Measurements from ENCODE around the gene PORCN.
"Not testable (repeated sequence)": the region's sequence is repeated elsewhere in the genome, so short reads cannot be mapped to it uniquely, and the experiment has no call there.

PORCN gene

GRCh38 chrX:48514126-48514806 is 5.5 kb downstream of the PORCN start:
- DNase-seq: no peak

GRCh38 chrX:48514868-48515460 is 6.2 kb downstream of the PORCN start:
- no peak for DNase-seq

DNA sequence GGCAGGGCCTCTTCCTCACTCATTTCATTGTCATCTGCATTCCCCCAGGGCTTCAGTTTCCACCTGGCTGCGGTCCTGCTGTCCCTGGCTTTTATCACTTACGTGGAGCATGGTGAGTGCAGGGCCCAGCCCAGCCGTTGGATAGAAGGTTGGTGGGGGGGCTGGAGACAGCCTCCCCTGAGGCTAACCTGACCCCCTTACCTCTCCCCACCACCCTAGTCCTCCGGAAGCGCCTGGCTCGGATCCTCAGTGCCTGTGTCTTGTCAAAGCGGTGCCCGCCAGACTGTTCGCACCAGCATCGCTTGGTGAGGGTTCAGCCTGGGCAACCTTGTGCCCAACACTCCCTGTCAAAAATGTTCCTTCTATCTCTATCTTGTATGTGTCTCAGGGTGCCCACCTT is 7.0 kb downstream of the PORCN start:
- DNase-seq: no peak

GRCh38 chrX:48516285-48516684 is 7.5 kb downstream of the PORCN start:
- DNase-seq: no peak

- no peak for DNase-seq
These were observed 8.2 kb downstream of the PORCN start for GRCh38 chrX:48516987-48517386.

GRCh38 chrX:48519481-48519880 is 10.7 kb downstream of the PORCN start:
- DNase-seq: not testable (repeated sequence)

GRCh38 chrX:48520455-48520854 is 11.7 kb downstream of the PORCN start:
- no peak for DNase-seq

GRCh38 chrX:48520976-48521352 is 12.2 kb downstream of the PORCN start:
- no peak for DNase-seq

DNA sequence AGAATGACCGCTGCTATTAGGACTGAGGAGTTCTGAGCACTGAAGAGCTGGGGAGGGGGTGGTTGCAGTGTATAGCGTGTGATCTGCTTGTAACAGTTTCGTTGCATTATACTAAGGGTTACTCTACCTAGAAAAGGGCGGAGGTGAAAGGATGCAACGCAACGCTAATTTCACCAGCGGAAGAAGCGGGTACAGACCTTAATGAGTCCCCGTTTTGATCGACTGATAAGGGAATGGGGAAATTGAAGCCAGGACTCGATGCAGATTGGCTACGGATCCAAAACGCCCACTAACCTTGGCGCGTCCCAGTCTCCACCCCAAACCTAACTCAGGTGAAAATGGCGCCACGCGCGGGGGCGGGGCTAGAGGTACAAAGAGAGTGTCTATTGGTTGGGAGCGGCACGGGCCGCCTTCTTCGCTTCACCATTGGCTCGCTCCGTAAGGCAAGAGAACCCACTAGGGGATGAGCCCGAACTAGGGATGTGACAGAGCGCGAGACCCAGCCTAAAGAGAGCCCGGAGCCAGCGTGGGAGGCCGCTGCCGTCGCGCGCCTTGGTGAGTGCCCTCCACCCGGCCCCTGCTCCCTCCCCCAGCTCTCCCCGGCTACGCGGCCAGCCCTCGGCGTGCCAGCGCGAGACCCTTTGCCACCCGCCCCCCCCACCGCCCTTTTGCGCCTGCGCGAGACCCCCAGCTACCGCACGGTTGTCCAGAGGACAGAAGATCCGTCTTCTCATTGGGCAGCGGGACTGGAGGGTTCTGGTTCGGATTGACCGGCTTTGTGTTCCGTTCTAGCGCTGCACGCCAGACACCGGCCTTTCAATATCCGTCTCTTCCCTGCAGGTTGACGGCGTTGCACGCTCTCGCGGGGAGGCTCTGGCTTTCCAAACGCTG is 12.8 kb downstream of the PORCN start, which contains the start of gene EBP:
TSS of gene EBP (plus strand) at position 456 of the 891 bp plus-strand sequence. CDS start 1,964 bp downstream, outside the sequence.
- DNase-seq: peak; percentile 84

- no peak for DNase-seq
These were observed 13.5 kb downstream of the PORCN start for GRCh38 chrX:48522291-48522690.

GRCh38 chrX:48523682-48524081 is 14.9 kb downstream of the PORCN start:
- DNase-seq: no peak

DNA sequence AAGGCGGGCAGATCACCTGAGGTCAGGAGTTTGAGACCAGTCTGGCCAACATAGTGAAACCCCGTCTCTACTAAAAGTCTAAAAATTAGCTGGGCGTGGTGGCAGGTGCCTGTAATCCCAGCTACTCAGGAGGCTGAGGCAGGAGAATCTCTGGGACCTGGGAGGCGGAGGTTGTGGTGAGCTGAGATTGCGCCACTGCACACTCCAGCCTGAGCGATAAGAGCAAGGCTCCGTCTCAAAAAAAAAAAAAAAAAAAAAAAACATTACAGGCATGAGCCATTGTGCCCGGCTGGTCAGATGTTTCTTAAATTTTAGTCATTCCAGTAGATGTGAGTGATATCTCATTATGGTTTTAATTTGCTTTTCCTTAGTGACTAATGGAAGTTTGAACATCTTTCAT is 17.1 kb downstream of the PORCN start:
- not testable (repeated sequence) for DNase-seq

- DNase-seq: no peak
These were observed 21.9 kb downstream of the PORCN start for GRCh38 chrX:48530736-48531135.

GRCh38 chrX:48531358-48531959 is 22.7 kb downstream of the PORCN start:
- peak; percentile 54 for DNase-seq

GRCh38 chrX:48532161-48532560 is 23.4 kb downstream of the PORCN start:
- peak; percentile 19 for DNase-seq

DNA sequence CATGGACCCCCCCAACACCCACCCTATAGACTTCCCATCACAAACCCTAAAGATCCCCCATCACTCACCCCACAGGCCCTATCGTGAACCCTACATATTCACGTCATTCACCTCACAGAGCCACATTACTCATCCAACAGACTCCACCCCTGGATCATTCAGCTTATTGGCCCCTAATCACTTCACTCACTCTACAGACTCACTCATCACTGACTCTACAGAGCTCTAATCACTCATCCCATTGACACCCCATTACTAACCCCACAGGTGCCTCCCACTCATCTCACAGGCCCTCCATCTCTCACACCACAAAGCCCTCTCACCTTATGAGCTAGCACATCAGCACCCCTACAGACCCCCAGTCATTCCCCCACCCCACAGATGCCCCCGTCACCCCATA is 24.4 kb downstream of the PORCN start:
- no peak for DNase-seq

DNA sequence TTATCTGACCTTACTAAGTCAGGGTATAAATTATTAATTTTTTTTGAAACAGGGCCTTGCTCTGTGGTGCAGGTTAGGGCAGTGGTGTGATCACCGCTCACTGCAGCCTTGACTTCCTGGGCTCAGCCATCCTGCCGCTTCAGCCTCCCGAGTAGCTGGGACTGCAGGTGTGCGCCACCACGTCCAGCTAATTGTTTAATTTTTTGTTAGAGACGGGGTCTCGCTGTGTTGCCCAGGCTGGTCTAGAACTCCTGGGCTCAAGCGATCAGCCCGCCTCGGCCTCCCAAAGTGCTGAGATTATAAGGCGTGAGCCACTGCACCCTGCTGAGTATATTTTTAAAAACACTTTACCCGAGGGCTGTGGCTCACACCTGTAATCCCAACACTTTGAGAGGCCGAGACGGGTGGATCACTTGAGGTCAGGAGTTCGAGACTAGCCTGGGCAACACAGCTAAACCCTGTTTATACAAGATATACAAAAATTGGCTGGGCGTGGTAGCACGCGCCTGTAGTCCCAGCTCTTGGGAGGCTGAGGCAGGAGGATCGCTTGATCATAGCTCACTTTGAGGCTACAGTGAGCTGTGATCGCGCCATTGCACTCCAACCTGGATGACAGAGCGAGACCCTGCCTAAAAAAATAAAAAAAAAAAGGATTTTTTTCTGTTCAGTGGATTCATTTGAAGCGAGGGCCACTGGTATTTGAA is 30.0 kb downstream of the PORCN start:
- DNase-seq: no peak

DNA sequence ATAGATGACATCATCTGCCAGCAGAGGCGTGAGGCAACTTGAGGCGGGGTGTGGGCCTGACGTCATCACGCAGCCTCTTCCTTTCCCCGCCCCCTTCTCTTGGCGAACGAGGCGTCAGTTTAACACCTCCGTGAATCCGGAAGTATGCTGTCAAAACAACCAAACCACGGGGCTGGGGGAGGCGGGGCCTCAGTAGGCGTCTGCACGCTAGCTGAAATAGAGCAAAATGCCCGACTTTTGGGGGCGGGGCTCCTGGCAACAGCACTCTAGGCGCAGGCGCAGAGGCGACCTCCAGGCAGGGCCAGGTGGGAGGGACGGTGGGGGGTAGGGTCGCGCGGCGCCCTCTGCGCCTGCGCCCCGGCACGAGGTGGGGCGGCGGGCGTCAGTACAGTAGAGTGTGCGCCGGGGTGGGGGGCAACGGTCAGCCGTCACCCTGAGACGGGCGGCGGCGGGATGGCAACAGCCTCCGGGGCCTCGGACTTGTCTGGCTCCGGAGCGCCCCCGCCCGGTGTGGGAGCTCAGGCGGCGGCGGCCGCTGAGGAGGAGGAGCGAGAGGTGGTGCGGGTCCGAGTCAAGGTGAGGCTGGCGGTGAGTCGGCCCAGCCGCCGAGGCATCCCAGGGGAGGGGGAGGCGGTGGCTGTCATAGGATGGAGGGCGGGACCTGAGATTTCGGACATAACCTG is 30.7 kb downstream of the PORCN start, which contains the start of gene TBC1D25:
TSS of gene TBC1D25 (plus strand) at position 370 of the 683 bp plus-strand sequence. CDS start at position 454, 84 bp downstream.
- DNase-seq: peak; percentile 97

DNA sequence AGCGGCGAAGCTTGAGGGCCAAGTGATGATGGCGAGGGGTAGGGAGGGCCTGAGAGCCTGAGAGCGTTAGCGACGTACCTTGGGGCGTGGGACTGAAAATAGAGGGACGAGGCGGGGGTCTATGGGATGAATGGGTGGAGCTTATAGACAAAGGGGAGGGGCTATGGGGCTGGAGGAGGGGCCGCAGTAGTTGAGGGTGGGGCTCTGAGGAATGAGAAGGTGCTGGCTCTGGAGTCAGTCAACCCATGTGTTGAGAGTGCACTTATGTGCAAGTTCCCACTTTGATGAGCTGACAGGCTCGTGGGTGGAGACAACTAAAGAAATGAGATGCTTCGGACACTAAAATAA is 31.2 kb downstream of the PORCN start:
- peak; percentile 44 for DNase-seq

DNA sequence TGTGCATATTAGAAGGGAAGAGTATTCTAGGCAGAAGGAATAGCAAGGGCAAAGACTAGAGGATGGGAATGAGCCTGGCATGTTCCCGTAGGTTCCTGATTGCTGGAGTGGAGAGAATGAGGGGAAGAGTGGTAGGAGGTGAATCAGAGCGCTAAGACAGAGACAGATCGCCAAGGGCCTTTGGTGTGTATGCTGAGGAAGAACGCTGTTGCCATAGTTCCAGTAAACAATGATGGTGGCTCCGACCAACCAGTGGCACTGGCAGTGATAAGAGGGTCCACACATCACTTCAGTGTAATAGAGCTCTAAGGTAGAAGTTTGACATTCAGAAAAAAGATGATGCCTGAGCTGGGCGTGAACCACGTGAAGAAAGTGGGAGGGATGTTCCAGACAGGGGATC is 31.7 kb downstream of the PORCN start:
- no peak for DNase-seq

GRCh38 chrX:48541140-48541814 is 32.5 kb downstream of the PORCN start:
- DNase-seq: no peak

Measured in suppressor macrophage treated with lipopolysaccharide for 4 hours (primary cell).